HL-60 (cell line): ENCODE results near the gene UBE2J2.

Experiments
- DNase-seq, 2 experiments: peaks; one replicate each; pipeline ENCODE4 v3.0.0-alpha.2; 2010 to 2020; ENCODE audit warnings: low read depth in 1 of 2, low spot score in 1 of 2
- H3K27ac ChIP-seq: fragments of 250-450 bp; sonication (Bioruptor Pico); replicated peaks from 2 replicates; pipeline ENCODE4 v1.5.1; 2020; ENCODE audit warnings: mild to moderate bottlenecking, moderate library complexity
- H3K27me3 ChIP-seq: fragments of 250-450 bp; sonication (Bioruptor Pico); 2 replicates; pipeline ENCODE4 v1.5.1; 2021; ENCODE audit warnings: mild to moderate bottlenecking, moderate library complexity; ENCODE audit not compliant: insufficient read depth, poor library complexity, severe bottlenecking
- H3K4me3 ChIP-seq: replicated peaks from 2 replicates; pipeline ENCODE4 v1.5.1; 2011; ENCODE audit warnings: mild to moderate bottlenecking, control low read depth, low read length; ENCODE audit not compliant: insufficient read depth
- CTCF ChIP-seq: IDR thresholded peaks from one replicate; pipeline ENCODE4 v1.5.1; 2011; ENCODE audit warnings: low read length, control low read depth, inconsistent platforms; ENCODE audit not compliant: insufficient read depth
- GABPA ChIP-seq: IDR thresholded peaks from 2 replicates; pipeline ENCODE4 v1.6.1; 2012; ENCODE audit warnings: low read depth
- POLR2AphosphoS5 ChIP-seq: IDR thresholded peaks from 2 replicates; pipeline ENCODE4 v1.6.1; 2012; ENCODE audit warnings: low read depth
- REST ChIP-seq: IDR thresholded peaks from 2 replicates; pipeline ENCODE4 v1.6.1; 2012; ENCODE audit warnings: low read depth; ENCODE audit not compliant: insufficient replicate concordance
- SPI1 ChIP-seq: IDR thresholded peaks from 2 replicates; pipeline ENCODE4 v1.6.1; 2012; ENCODE audit warnings: low read depth, mild to moderate bottlenecking, borderline replicate concordance

Gene UBE2J2

DNA sequence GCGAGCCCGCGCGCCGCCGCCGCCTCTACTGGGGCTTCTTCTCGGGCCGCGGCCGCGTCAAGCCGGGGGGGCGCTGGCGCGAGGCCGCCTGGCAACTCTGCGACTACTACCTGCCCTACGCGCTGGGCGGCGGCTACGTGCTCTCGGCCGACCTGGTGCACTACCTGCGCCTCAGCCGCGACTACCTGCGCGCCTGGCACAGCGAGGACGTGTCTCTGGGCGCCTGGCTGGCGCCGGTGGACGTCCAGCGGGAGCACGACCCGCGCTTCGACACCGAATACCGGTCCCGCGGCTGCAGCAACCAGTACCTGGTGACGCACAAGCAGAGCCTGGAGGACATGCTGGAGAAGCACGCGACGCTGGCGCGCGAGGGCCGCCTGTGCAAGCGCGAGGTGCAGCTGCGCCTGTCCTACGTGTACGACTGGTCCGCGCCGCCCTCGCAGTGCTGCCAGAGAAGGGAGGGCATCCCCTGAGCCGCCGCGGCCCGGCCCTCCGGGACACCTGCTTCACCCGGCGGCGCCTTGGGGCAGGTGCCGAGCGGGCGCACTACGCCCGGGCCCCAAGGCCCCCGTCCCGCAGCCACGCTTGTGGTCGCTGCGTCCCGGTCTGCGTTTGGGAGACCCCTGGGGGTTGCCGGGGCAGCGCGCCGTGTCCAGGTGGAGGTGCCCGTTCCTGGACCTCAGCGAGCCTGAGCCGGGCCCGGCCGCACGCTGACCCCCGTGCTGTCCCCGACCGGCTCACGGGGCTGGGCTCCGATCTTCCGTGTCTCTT, 40.7 kb downstream of the UBE2J2 start:
- TF ChIP-seq GABPA (no peak), POLR2AphosphoS5 (no peak), SPI1 (no peak), CTCF (no peak), REST (no peak)
- no peak for DNase-seq
- H3K27ac ChIP-seq = no peak overlapping the region
- H3K27me3 ChIP-seq = peaks cover 10% of the 10 kb centered on the region
- H3K4me3 ChIP-seq = peak overlapping the region; percentile 15

- H3K27ac ChIP-seq = peak within 1 kb of the TSS; percentile 90
- TF ChIP-seq SPI1 = no peak
- peak; percentile 11; the same call in 1 of the 2 replicates for TF ChIP-seq POLR2AphosphoS5
- H3K4me3 ChIP-seq = peak within 1 kb of the TSS; percentile 89
- DNase-seq = peak in 1 of 2 experiments; percentile 67
- H3K27me3 ChIP-seq = peaks cover 3% of the 10 kb centered on the region
These were observed 41.4 kb downstream of the UBE2J2 start, which contains the start of gene B3GALT6 for GRCh38 chr1:1232208-1232795. TSS of gene B3GALT6 (plus strand) at chr1:1232237. CDS start at chr1:1232279, 42 bp downstream.

- Histone ChIP-seq H3K27ac (peak within 1 kb of the TSS; percentile 90), H3K27me3 (no peaks in the 10 kb centered on the region)
- TF ChIP-seq SPI1 (peak; percentile 52; the same call in 1 of the 2 replicates), GABPA (no peak), POLR2AphosphoS5 (peak; percentile 64; the same call in 1 of the 2 replicates)
These were observed 42.0 kb downstream of the UBE2J2 start, which contains the start of gene SDF4 for GRCh38 chr1:1231400-1232207. TSS of gene SDF4 (minus strand) at chr1:1232001. CDS start at chr1:1228772, 3,229 bp downstream.

GRCh38 chr1:1230656-1231399, 42.8 kb downstream of the UBE2J2 start:
- Histone ChIP-seq H3K27ac (peak overlapping the region; percentile 90), H3K4me3 (peak overlapping the region; percentile 89), H3K27me3 (no peaks in the 10 kb centered on the region)
- DNase-seq = peak; percentile 26 to 32
- no peak for TF ChIP-seq CTCF
- TF ChIP-seq GABPA = 0 out of 2 replicates have a peak, but pooled peaks have one; percentile 9
- TF ChIP-seq POLR2AphosphoS5 = peak; percentile 34; the same call in 1 of the 2 replicates

More at GRCh38 chr1:1231400-1232207, 42.0 kb downstream of the UBE2J2 start, which contains the start of gene SDF4:
- peak within 1 kb of the TSS; percentile 89 for H3K4me3 ChIP-seq
- peak; percentile 93 to 95 for DNase-seq

GRCh38 chr1:1229770-1230169, 43.9 kb downstream of the UBE2J2 start:
- no peak for TF ChIP-seq GABPA
- no peak for TF ChIP-seq CTCF
- no peak for TF ChIP-seq SPI1
- no peak for TF ChIP-seq REST
- TF ChIP-seq POLR2AphosphoS5 = no peak
- Histone ChIP-seq H3K4me3 (no peak overlapping the region), H3K27me3 (no peaks in the 10 kb centered on the region), H3K27ac (no peak overlapping the region)
- DNase-seq = no peak
